DND-41 (cell line): Measurements from ENCODE around the gene CALY.

Experiments used
- ATAC-seq: fragments of 200-7000 bp; cut with Tn5 transposase; 3 replicates; pipeline ENCODE4 v1.9.1; 2021; ENCODE audit warnings: low read depth; ENCODE audit not compliant: insufficient read depth
- DNase-seq: peaks from one replicate; pipeline ENCODE4 v3.0.0-alpha.2; 2020
- H2AFZ ChIP-seq: 2 replicates; pipeline ENCODE4 v1.6.0; 2012; ENCODE audit warnings: low read depth, low read length
- H3K27ac ChIP-seq: 2 replicates; pipeline ENCODE4 v1.5.1; 2012; ENCODE audit warnings: low read length, inconsistent platforms
- H3K27me3 ChIP-seq: fragments of 200-600 bp; sonication (generic); 2 replicates; pipeline ENCODE4 v1.6.0; 2012; ENCODE audit warnings: low read length, mild to moderate bottlenecking, inconsistent platforms; ENCODE audit not compliant: insufficient read depth, poor library complexity
- H3K36me3 ChIP-seq: 2 replicates; pipeline ENCODE4 v1.5.1; 2012; ENCODE audit warnings: low read length, inconsistent platforms; ENCODE audit not compliant: insufficient read depth
- H3K4me1 ChIP-seq: 2 replicates; pipeline ENCODE4 v1.5.1; 2012; ENCODE audit warnings: mild to moderate bottlenecking, low read length; ENCODE audit not compliant: insufficient read depth
- H3K4me2 ChIP-seq: 2 replicates; pipeline ENCODE4 v1.6.0; 2012; ENCODE audit warnings: mild to moderate bottlenecking, moderate library complexity, low read length, inconsistent platforms; ENCODE audit not compliant: insufficient read depth
- H3K4me3 ChIP-seq, 2 experiments: fragments of 200-600 bp in 1 of 2; shearing (Covaris generic) in 1 of 2; 2 replicates each; pipeline ENCODE4 v1.5.1; 2012 to 2016; ENCODE audit warnings: inconsistent platforms in 2 of 2, low read length in 2 of 2, mild to moderate bottlenecking in 2 of 2, low read depth in 1 of 2, moderate library complexity in 1 of 2
- H3K79me2 ChIP-seq: 2 replicates; pipeline ENCODE4 v1.6.0; 2012; ENCODE audit warnings: low read length, inconsistent platforms; ENCODE audit not compliant: insufficient read depth
- H3K9ac ChIP-seq: 2 replicates; pipeline ENCODE4 v1.6.0; 2012; ENCODE audit warnings: low read depth, mild to moderate bottlenecking, inconsistent platforms, low read length, moderate library complexity
- H3K9me3 ChIP-seq: 2 replicates; pipeline ENCODE4 v1.5.1; 2012; ENCODE audit warnings: low read length, moderate library complexity, mild to moderate bottlenecking, inconsistent platforms; ENCODE audit not compliant: insufficient read depth, severe bottlenecking
- H4K20me1 ChIP-seq: 2 replicates; pipeline ENCODE4 v1.6.0; 2012; ENCODE audit warnings: low read length; ENCODE audit not compliant: insufficient read depth
- EZH2 ChIP-seq: IDR thresholded peaks from 3 replicates; pipeline ENCODE4 v1.6.1; 2012; ENCODE audit warnings: borderline replicate concordance, low read depth, mild to moderate bottlenecking, moderate library complexity, low read length, inconsistent platforms; ENCODE audit not compliant: severe bottlenecking
- TF ChIP-seq, protein P1 (sequence below): IDR thresholded peaks from 2 replicates; pipeline ENCODE4 v1.5.1; 2012; ENCODE audit warnings: borderline replicate concordance, low read length, moderate library complexity, mild to moderate bottlenecking; ENCODE audit not compliant: poor library complexity, severe bottlenecking; ENCODE audit errors: extremely low read depth

Gene CALY

GRCh38 chr10:133383551-133383950, 46.9 kb upstream of the CALY start:
- H3K27me3 ChIP-seq: no peaks in the 10 kb centered on the region
- H3K4me1 ChIP-seq: peaks cover 2% of the 10 kb centered on the region
- no peak overlapping the region for H3K4me3 ChIP-seq
- H3K27ac ChIP-seq: no peak overlapping the region
- no peaks in the 10 kb centered on the region for H3K9me3 ChIP-seq
- H3K36me3 ChIP-seq: no peaks in the 10 kb centered on the region
- no peak for ATAC-seq
- H3K79me2 ChIP-seq: no peaks in the 10 kb centered on the region
- H4K20me1 ChIP-seq: no peaks in the 10 kb centered on the region
- H3K9ac ChIP-seq: no peak overlapping the region
- no peak overlapping the region for H3K4me2 ChIP-seq
- no peak for TF ChIP-seq EZH2
- TF ChIP-seq, protein P1, sequence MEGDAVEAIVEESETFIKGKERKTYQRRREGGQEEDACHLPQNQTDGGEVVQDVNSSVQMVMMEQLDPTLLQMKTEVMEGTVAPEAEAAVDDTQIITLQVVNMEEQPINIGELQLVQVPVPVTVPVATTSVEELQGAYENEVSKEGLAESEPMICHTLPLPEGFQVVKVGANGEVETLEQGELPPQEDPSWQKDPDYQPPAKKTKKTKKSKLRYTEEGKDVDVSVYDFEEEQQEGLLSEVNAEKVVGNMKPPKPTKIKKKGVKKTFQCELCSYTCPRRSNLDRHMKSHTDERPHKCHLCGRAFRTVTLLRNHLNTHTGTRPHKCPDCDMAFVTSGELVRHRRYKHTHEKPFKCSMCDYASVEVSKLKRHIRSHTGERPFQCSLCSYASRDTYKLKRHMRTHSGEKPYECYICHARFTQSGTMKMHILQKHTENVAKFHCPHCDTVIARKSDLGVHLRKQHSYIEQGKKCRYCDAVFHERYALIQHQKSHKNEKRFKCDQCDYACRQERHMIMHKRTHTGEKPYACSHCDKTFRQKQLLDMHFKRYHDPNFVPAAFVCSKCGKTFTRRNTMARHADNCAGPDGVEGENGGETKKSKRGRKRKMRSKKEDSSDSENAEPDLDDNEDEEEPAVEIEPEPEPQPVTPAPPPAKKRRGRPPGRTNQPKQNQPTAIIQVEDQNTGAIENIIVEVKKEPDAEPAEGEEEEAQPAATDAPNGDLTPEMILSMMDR: no peak
- no peak for DNase-seq
- H2AFZ ChIP-seq: no peak overlapping the region

GRCh38 chr10:133381036-133381435, 44.3 kb upstream of the CALY start:
- H3K9me3 ChIP-seq: no peaks in the 10 kb centered on the region
- no peak overlapping the region for H2AFZ ChIP-seq
- no peaks in the 10 kb centered on the region for H4K20me1 ChIP-seq
- DNase-seq (no peak), ATAC-seq (no peak)
- H3K4me3 ChIP-seq: no peak overlapping the region
- no peaks in the 10 kb centered on the region for H3K27me3 ChIP-seq
- TF ChIP-seq EZH2: no peak
- TF ChIP-seq, protein P1: no peak
- no peak overlapping the region for H3K9ac ChIP-seq
- no peaks in the 10 kb centered on the region for H3K79me2 ChIP-seq
- H3K36me3 ChIP-seq: no peaks in the 10 kb centered on the region
- no peak overlapping the region for H3K4me2 ChIP-seq
- peaks cover 16% of the 10 kb centered on the region for H3K4me1 ChIP-seq
- no peak overlapping the region for H3K27ac ChIP-seq

DNA sequence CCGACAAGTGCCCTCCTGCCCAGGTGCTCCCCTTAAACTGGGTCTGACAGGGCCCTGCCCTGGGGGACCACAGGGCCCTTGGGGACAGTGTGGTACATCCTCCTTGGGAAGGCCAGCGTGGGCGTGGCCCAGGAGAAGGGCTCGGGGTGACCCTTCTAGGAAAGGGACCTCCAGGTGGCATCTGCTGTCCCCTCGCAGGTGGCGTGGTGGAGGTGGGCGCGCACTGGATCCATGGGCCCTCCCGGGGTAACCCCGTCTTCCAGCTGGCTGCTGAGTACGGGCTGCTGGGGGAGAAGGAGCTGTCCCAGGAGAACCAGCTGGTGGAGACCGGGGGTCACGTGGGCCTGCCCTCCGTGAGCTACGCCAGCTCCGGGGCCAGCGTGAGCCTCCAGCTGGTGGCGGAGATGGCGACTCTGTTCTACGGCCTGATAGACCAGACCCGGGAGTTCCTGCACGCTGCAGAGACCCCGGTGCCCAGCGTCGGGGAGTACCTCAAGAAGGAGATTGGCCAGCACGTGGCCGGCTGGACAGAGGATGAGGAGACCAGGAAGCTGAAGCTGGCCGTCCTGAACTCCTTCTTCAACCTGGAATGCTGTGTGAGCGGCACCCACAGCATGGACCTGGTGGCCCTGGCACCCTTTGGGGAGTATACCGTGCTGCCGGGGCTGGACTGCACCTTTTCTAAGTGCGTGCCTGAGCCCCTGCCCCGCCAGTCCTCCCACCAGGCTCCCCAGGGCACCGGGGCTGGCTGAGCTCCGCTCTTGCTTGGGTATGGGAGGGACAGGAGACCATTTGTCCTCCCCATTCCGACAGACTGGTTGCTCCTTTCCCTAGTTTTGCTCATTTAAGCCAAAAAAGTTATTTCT, 43.3 kb upstream of the CALY start:
- Histone ChIP-seq H3K4me3 (no peak overlapping the region), H4K20me1 (no peaks in the 10 kb centered on the region), H2AFZ (no peak overlapping the region), H3K4me2 (no peak overlapping the region), H3K9me3 (no peaks in the 10 kb centered on the region), H3K79me2 (no peaks in the 10 kb centered on the region), H3K36me3 (no peaks in the 10 kb centered on the region), H3K9ac (no peak overlapping the region), H3K27me3 (no peaks in the 10 kb centered on the region), H3K27ac (no peak overlapping the region), H3K4me1 (peaks cover 16% of the 10 kb centered on the region)
- TF ChIP-seq EZH2: no peak
- TF ChIP-seq, protein P1: no peak
- ATAC-seq: no peak
- DNase-seq: no peak
